Ovary (tissue), 9 donors: ENCODE results near the gene DLG1. TPM values are rescaled to one million over a fixed set of nuclear protein-coding genes. Genes with fewer than 3 reads are reported as not detected.
A peak's percentile ranks its signal among the peaks of the same experiment; 100 is the strongest.

ENCODE experiments used
- DNase-seq, 5 donors: peaks; one replicate each; pipeline ENCODE4 v3.0.0-alpha.2; 2019 to 2020
- H3K27ac ChIP-seq, 2 donors: fragments of 200-600 bp; one replicate each; pipeline versions ENCODE4 v1.5.1 to v1.8.0; 2019 to 2022
- H3K27me3 ChIP-seq: fragments of 200-600 bp; one replicate; pipeline ENCODE4 v1.8.0; 2022
- H3K36me3 ChIP-seq: fragments of 200-600 bp; sonication (generic); one replicate; pipeline ENCODE4 v1.5.1; 2019
- H3K4me1 ChIP-seq: one replicate; pipeline ENCODE4 v1.8.1; 2013; ENCODE audit warnings: mild to moderate bottlenecking, moderate library complexity; ENCODE audit not compliant: insufficient read depth
- H3K4me3 ChIP-seq: fragments of 200-600 bp; sonication (generic); one replicate; pipeline ENCODE4 v1.5.1; 2017
- H3K9me3 ChIP-seq, 2 donors: fragments of 200-600 bp in 1 of 2; sonication (generic) in 1 of 2; one replicate each; pipeline versions ENCODE4 v1.5.1 to v1.8.1; 2013 to 2019; ENCODE audit warnings: mild to moderate bottlenecking in 1 of 2, moderate library complexity in 1 of 2
- CTCF ChIP-seq, 3 donors: fragments of 450-650 bp in 2 of 3; fragments of 200-600 bp in 1 of 3; IDR thresholded peaks; one replicate each; pipeline versions ENCODE4 v1.5.1 to v1.8.0; 2016 to 2022; ENCODE audit warnings: antibody characterized with exemption in 3 of 3, mild to moderate bottlenecking in 1 of 3
- EP300 ChIP-seq: sonication (generic); formaldehyde crosslinking; IDR thresholded peaks from one replicate; pipeline ENCODE4 v1.6.1; 2017; ENCODE audit warnings: antibody characterized with exemption
- POLR2A ChIP-seq: fragments of 450-650 bp; IDR thresholded peaks from one replicate; pipeline ENCODE4 v1.6.1; 2017; ENCODE audit warnings: antibody characterized with exemption, mild to moderate bottlenecking, moderate library complexity
- WGBS, 3 donors: extraction: QIAGEN DNeasy Blood & Tissue Kit in 1 of 3; methylation state at CpG; one replicate each; pipeline versions ENCODE4 v1.1.5 to v1.1.7; 2013 to 2017; 5-methylcytosine and 5-hydroxymethylcytosine counted together
- intact Hi-C, 4 donors: fragments of 100-400 bp; cut with DNase I; formaldehyde crosslinking; loops; one replicate each; pipeline versions ENCODE4 v1.11.0 to v1.15.1; 2022 to 2023
- polyA plus RNA-seq, 2 donors: library from polyadenylated mRNA; stranded (reverse); fragments of 200-250 nt in 1 of 2; fragments of 350-450 nt in 1 of 2; fragmentation: Illumina TruSeq in 1 of 2; extraction: RNeasy Lipid Tissue Mini Kit (QIAGEN cat#74804) in 1 of 2; gene quantifications; one replicate each; pipeline ENCODE4 v1.2.3, GENCODE V29; 2013 to 2014
- total RNA-seq, 7 donors: library from RNA; depleted of rRNA in 2 of 7; stranded (reverse); fragments of >200 nt in 2 of 7; fragmentation: NEBNext Ultra II Directional in 3 of 7; extraction: Animal tissue kit (Norgen Biotek cat#: 25700) in 3 of 7; gene quantifications; one replicate each; pipeline versions ENCODE4 v1.1.0 to v1.2.4, GENCODE V29; 2016 to 2023
- donor health status: DM: no; HTN: no; CAD: no; lungs with moderate emphysema.
- donor health status: DM: no; HTN: no; CAD: no.
- donor health status: Bipolar disorder and iron deficiency.
- donor health status: DM: yes; HTN: yes; CAD: no.
- donor health status: DM: no; HTN: no; CAD: no.
- donor health status: DM: yes; HTN: yes; CAD: no.

DLG1 gene
- total and polyA plus RNA-seq, 9 donors: 20.5 to 99.1 (median 62.5) TPM

GRCh38 chr3:196997311-196997710 lies 301.1 kb downstream of the DLG1 start:
- H3K27me3 ChIP-seq: no peaks in the 10 kb centered on the region
- TF ChIP-seq CTCF (IDR thresholded peaks at IDR 0.05) (no peak), EP300 (no peak), POLR2A (no peak)
- H3K4me3 ChIP-seq: no peak overlapping the region
- no peaks in the 10 kb centered on the region for H3K4me1 ChIP-seq
- peak in 1 of 5 donors; percentile 12 for DNase-seq
- 89 to 93% (median 91%) methylated on average over 15 of the region's 15 CpGs for WGBS, 3 donors
- H3K36me3 ChIP-seq: no peaks in the 10 kb centered on the region
- no peaks in the 10 kb centered on the region for H3K9me3 ChIP-seq
- H3K27ac ChIP-seq: no peak overlapping the region
- intact Hi-C loops: loop anchor here in 2 of 4 donors (10.0 kb wide), 2 partner anchors 187 to 507 kb away; no protein-coding TSS in a partner anchor

GRCh38 chr3:196996454-196997265 lies 301.8 kb downstream of the DLG1 start:
- no peaks in the 10 kb centered on the region for H3K9me3 ChIP-seq
- H3K4me1 ChIP-seq: no peaks in the 10 kb centered on the region
- intact Hi-C loops: loop anchor here in 2 of 4 donors (10.0 kb wide), 2 partner anchors 188 to 508 kb away; no protein-coding TSS in a partner anchor
- no peak overlapping the region for H3K27ac ChIP-seq
- peak in 1 of 5 donors; percentile 18 for DNase-seq
- H3K36me3 ChIP-seq: no peaks in the 10 kb centered on the region
- TF ChIP-seq EP300 (no peak), CTCF (IDR thresholded peaks at IDR 0.05) (no peak), POLR2A (no peak)
- no peak overlapping the region for H3K4me3 ChIP-seq
- WGBS, 3 donors: 77 to 81% (median 78%) methylated on average over 17 of the region's 17 CpGs
- H3K27me3 ChIP-seq: no peaks in the 10 kb centered on the region

GRCh38 chr3:196995646-196996355 lies 302.6 kb downstream of the DLG1 start:
- Histone ChIP-seq H3K9me3 (no peaks in the 10 kb centered on the region), H3K4me1 (no peaks in the 10 kb centered on the region), H3K27me3 (no peaks in the 10 kb centered on the region), H3K36me3 (no peaks in the 10 kb centered on the region), H3K27ac (no peak overlapping the region), H3K4me3 (no peak overlapping the region)
- peak in 1 of 5 donors; percentile 17 for DNase-seq
- intact Hi-C loops: loop anchor here in 2 of 4 donors (10.0 kb wide), 2 partner anchors 189 to 509 kb away; no protein-coding TSS in a partner anchor
- TF ChIP-seq EP300: no peak
- no peak for TF ChIP-seq CTCF (IDR thresholded peaks at IDR 0.05)
- no peak for TF ChIP-seq POLR2A
- 75 to 82% (median 77%) methylated on average over 14 of the region's 14 CpGs for WGBS, 3 donors

- intact Hi-C loops: loop anchor here in 2 of 4 donors (10.0 kb wide), 2 partner anchors 190 to 510 kb away; no protein-coding TSS in a partner anchor
- Histone ChIP-seq H3K27me3 (no peaks in the 10 kb centered on the region), H3K27ac (no peak overlapping the region), H3K4me3 (no peak overlapping the region), H3K36me3 (no peaks in the 10 kb centered on the region), H3K9me3 (no peaks in the 10 kb centered on the region), H3K4me1 (no peaks in the 10 kb centered on the region)
- 93% methylated on average over 19 of the region's 19 CpGs for WGBS, 3 donors
- no peak for TF ChIP-seq EP300
- no peak for TF ChIP-seq CTCF (IDR thresholded peaks at IDR 0.05)
- no peak for TF ChIP-seq POLR2A
- peak in 1 of 5 donors; percentile 6 for DNase-seq
Observed at GRCh38 chr3:196995027-196995426, 303.4 kb downstream of the DLG1 start.
